Stimulated activated CD8-positive, alpha-beta memory T cell treated with anti-CD3 and anti-CD28 coated beads, Interleukin-12 subunit alpha, Interleukin-12 subunit beta, amount 100 ng/mL, for 24 hours (primary cell): ENCODE results near the gene ATRN.
"Not testable (repeated sequence)": the region's sequence is repeated elsewhere in the genome, so short reads cannot be mapped to it uniquely, and the experiment has no call there.

Experiments used
- DNase-seq: peaks from one replicate; pipeline ENCODE4 v3.0.0-alpha.2; 2020; ENCODE audit errors: extremely low read depth

The ATRN gene

DNA sequence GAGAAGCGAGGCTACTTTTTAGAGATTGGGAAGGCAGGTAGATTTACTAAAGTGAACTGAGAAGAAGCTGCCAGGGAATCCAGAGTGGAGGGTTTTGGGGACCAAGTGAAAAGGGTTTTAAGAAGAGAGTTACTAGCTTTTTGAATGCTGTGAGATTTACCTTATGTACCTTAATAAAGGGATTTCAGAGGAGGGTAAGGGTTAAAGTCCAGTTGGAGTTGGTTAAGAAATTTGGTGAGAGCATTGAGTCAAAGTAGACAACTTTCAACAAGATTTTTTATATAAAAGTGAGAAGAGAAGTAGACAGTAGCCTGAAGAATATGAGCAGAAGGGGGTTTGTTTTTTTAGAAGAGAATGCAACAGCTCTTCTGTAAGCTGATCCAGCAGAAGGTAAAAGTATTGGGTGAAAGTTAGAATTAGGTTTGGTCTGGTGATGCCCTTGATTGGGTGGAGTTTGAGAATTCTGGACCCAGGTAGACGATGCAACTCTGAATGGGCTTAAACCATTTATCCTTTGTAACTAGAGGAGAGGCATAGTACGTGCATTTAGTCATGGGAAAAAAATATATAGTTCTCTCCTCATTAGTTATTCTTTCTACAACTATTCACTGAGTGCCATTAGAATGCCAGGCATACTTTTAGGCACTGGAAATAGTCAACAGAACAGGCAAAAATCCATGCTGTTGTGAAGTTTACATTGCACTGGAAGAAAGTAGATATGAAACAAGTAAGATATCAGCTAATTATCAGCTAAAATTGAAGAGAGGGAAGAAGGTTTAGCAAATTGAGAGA, 44.8 kb downstream of the ATRN start:
- DNase-seq: no peak

DNA sequence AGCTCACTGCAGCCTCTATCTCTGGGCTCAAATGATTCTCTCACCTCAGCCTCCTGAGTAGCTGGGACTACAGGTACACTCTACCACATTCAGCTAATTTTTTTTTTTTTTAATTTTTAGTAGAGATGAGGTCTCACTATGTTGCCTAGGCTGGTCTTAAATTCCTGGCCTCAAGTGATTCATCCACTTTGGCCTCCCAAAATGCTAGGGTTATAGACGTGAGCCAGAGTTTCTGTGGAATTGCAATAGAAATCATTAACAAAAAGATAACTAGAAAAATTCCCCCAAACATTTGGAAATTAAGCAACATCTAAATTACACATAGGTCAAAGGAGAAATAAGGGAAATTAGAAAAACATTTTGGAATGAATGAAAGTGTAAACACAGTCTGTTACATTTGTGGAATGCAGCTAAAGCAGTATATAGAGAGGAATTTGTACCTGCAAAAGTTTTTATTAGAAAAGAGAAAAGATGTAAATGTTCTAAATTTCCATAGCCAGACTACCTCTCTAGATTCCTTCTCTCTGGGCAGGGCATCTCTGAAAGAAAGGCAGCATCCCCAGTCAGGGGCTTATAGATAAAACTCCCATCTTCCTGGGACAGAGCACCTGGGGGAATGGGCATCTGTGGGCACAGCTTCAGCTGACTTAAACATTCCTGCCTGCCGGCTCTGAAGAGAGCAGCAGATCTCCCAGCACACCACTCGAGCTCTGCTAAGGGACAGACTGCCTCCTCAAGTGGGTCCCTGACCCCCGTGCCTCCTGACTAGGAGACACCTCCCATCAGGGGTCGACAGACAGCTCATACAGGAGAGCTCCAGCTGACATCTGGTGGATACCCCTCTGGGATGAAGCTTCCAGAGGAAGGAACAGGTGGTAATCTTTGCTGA, 51.3 kb downstream of the ATRN start:
- DNase-seq: no peak

DNA sequence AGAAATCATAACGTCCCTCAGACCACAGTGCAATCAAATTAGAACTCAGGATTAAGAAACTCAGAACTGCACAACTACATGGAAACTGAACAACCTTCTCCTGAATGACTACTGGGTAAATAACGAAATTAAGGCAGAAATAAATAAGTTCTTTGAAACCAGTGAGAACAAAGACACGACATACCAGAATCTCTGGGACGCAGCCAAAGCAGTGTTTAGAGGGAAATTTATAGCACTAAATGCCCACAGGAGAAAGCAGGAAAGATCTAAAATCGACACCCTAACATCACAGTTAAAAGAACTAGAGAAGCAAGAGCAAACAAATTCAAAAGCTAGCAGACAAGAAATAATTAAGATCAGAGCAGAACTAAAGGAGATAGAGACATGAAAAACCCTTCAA, 53.9 kb downstream of the ATRN start:
- DNase-seq: not testable (repeated sequence)

DNA sequence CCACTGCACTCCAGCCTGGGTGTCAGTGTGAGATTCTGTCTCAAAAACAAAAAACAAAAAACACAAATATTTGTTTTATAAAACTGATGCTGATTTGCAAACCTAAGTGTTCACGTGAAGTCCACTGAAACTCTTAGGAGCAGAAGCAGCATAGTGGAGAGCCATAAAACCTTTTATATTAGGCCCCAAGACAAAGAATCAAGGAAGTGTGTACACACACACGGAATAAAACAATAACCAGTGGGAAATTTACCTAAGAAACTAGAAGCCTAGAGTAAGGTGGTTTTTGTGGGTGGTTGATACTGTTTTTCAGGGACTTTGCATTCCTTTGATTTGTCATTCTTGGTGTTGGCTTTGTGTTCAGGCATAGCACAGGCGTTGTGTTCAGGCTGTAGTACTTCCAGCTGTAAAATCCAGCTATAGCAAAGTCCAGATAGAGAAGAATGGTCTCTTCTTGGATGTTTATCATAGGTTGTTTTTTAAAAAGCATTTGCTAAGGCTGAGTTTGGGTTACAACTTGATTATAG, 61.3 kb downstream of the ATRN start:
- DNase-seq: no peak

DNA sequence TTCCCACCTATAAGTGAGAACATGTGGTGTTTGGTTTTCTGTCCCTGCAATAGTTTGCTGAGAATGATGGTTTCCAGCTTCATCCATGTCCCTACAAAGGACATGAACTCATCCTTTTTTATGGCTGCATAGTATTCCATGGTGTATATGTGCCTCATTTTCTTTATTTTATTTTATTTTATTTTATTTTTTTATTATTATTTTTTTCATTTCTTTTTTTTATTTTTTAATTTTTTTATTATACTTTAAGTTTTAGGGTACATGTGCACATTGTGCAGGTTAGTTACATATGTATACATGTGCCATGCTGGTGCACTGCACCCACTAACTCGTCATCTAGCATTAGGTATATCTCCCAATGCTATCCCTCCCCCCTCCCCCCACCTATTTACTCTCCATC, 66.9 kb downstream of the ATRN start:
- DNase-seq: not testable (repeated sequence)

DNA sequence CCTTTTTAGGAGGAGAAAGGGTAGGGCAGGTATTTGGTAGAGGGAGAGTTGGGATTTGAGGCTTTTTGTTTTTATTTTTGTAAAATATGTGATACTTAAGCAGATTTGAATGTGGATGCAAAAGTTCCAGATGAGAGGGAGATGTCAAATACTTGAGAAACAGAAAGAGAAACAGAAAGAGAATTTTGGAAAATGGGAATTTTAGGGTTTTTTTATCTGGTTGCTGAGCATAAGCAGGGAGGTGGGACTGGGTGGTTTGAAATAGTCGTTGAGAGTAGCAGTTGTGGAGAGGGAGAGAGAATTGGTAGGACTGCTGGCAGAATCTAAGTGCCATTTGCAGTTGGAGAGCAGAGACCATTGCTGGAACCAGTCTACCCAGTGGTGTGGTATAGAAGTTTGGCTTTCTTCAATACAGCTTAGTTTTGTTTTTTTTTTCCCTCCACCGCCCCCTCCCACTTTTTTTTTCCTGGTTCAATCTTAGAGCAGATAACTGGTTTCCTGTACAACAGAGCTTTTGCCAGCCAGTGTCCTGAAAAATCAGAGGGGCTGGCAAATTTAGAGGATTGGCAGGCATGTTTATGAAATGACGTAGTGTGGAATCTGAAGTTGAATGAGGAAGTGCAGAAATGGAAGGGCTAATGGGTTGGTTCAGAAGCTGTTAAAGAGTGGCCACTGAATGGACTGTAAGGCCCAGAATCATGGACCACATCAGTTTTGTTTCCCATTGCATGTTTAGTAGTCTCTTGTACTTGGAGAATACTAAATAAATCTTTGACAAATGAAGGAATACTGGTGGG, 68.7 kb downstream of the ATRN start:
- no peak for DNase-seq

DNA sequence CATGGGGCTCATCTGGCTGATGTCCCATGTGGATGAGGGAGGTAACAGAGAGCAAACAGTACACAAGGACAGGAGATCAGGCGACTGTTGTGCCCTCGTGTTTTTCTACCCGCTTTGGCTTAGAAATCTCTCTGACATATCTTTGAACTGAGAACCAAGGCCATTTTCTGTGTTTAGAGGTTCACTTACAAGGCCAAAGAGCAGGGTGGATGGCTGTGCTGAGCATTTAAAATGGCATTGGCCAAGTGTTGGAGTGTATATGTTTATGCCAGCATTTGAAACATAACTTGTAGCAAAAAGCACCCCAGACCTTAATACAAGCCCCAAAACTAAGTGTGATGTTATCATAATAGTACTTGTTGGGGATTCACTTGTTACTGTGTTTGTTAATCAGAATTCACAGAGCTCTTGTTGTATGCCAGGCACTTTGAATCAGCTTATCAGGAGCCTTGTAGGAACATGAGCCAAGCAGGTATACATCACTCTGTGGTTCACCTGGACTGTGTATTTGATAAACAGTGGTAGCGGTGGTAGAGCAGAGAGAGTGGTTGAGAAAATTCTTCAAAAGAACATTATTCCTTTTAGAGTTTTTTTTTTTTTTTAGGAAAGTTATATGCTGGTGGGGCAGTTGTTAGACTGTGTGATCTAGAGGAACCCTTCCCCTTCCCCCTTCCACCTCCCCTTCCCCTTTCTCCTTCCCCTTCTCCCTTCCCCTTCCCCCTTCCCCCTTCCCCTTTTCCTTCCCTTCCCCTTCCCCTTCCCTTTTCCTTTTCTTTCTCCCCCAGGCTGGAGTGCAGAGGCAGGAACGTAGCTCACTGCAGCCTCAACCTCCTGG, 71.3 kb downstream of the ATRN start:
- no peak for DNase-seq

DNA sequence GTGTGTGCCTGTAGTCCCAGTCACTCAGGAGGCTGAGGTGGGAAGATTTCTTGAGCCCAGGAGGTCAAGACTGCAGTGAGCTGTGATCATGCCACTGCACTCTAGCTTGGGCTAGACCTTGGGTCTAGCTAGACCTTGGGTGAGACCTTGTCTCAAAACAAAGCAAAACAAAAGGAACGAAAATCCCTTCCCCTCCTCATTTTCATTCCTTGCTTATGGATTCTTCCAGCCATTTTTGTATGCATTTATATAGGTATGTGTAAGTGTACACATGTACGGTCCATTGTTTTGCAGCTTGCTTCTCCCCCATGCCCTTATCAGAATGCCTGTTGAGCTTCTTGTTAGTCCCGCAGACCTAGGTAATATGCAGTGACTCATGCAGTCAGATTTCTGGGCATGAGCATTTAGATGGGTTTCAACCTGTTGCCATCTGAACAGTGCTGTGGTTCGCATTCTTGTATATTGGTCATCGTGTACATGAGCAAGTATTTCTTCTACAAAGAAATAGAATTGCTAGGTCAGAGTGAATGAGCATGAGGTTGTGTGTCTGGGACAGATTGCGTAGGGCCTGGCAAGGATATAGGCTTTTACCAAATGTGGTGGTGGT, 73.2 kb downstream of the ATRN start:
- no peak for DNase-seq

DNA sequence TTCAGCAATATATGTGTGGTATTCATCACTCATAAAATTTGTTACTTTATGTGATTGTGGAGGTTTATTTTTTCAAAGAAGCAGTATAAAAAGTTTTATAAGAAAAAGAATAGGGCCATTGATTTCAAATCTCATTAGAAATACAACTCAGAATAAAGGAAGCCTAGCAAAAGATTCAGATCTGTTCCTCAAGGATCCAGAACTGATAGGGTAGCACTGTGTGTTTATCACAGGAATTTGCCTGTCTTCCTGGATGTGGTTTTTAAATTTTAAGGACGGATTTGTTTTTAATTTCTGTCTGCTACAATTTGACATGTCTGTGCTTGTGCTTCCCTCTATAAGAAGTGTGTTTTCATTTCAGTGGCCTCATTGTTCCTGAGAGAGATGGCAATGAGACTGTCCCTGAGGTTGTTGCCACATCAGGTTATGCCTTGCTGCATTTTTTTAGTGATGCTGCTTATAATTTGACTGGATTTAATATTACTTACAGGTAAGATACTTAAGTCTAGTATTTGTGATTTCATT, 74.6 kb downstream of the ATRN start:
- DNase-seq: no peak

DNA sequence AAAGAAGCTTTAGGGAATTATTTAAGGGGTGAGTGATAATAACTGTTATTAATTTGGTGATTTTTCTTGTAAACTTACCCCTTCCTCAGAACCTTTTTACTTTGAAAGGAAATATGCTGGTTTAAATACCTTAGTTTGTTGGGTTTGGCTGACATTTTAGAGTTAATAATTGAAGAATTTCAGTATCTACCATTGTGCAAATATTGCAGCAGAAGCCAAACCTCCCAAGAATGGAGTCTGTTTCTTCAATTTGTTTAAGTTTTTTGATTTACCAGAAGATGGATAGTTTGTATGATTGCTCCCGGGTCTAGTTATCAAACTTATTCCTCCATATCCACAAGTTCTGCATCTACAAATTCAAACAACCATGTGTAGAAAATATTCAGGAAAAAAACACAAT, 77.1 kb downstream of the ATRN start:
- DNase-seq: no peak

DNA sequence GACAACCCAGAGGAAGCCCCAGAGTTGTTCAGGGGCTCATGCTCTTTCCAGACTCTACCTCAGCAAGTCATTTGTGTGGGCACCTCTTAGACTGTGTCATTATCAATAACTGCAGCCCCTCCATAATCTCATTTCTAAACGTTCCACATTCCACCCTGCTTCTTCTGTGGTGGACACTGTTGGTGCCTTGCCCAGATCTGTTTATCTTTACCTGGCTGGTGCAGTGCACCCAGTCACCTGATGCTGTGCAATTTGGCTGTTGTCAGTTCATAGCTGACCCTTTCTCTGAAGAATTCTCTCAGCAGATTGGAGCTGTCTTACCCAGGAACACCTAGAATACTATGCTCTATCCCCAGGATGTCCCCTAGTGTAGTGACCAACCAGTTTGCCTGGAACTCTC, 80.0 kb downstream of the ATRN start:
- DNase-seq: no peak

DNA sequence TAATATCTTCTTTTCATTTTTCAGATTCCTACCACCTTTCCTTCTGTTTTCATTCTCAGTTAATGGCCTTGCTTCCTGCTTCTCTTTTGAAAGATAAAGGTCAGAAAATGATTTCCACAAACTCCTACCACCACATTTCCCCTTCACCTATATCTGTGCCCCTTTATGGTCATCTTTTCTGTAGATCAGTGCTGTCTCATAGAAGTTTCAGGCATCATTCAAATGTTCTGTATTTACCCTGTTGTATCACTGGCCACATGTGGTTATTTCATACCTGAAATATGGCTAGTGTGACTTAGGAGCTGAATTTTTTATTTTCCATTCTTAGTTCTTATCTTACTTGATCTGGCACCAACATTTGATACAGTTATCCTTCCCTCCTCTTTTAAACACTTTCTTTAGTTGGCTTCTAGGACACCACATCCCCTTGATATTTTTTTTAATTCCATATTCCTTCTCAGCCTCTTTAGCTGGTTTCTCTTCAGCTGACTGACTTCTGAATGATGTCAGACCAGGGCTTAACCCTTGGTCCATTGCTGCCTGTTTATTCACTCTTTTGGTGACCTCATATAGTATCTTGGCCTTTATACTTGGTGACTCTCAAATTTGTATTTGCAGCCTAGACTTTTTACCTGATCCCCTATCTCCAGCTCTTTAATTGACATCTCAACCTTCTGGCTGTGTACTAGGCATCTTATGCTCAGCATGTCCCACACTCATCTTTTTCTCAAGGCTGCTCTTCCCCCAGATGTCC, 81.0 kb downstream of the ATRN start:
- DNase-seq: no peak

DNA sequence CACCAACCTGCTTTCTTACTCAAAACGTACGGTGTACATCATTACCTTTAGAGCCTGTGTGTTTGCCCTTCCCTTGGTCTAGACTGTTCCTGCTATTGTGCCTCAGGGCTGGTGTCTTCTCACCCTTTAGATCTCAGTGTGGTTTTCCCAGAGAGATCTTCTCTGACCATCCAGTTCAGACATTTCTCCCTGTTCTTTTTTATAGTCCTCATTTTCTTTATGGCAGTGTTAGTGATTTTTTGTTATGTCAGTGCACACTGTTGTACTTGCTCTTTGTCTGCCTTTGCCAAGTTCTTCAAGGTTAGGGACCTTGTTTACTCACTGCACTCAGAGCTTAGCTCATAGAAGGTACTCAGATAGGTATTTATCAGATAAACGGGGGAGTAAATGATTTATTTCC, 82.8 kb downstream of the ATRN start:
- DNase-seq: no peak

DNA sequence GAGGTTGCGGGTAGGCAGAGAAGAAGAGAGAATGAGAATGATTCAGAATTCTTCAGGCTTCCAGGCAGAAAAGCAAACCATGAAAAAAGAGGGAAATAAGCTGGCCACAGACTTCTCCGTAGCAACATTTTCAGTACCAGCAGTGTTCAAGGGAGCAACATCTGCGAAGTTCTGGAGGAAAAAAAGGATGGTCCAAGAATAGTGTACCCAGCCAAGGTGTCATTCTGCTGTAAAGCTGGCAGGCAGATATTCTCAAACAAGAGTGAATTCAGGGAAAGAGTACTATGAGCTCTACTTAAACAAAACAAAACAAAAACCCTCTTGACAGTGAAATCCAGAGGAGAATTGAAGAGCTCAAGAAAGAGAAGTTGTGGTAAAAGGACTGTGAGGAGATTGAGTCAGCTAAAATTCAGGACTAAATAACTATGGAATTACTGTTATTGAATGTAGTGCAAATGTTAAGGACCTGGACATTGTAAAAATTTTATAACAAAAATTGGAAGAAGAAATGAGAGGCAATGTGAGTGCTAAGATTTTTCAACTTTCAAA, 86.5 kb downstream of the ATRN start:
- DNase-seq: no peak

DNA sequence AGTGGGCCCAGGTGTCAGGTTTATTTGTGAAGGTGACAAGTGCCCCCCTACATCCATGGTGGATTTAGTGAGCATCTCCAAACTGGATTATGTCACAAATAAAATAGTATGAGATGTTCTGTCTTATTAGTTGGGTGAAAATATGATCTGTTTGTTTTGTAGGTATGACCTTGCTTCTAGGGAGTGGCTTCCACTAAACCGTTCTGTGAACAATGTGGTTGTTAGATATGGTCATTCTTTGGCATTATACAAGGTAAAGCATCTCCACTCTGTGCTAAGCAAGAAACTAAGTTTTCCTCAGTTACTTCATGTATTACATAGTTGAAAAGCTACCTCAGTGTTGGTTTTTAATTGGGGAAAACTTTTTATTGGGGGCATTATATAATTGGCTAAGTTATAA, 88.4 kb downstream of the ATRN start:
- no peak for DNase-seq

DNA sequence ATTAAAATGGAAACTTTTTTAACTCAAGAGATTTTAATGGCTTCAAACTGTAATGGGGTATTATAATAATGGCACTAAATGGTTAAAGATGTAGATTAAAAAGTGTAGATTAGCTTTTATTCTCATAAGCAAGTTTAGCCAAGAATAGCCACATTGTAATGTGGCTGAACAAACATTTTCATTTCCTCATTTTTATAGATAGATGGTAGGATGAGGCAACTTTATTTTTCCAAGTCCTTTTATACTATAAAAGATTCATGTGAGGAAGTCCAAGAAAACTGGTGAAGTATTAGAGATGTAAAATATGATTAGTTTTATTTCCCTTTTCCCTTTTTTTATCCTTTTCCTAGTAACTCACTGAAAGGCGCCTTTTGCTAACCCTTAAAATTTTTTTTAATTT, 88.8 kb downstream of the ATRN start:
- DNase-seq: no peak

DNA sequence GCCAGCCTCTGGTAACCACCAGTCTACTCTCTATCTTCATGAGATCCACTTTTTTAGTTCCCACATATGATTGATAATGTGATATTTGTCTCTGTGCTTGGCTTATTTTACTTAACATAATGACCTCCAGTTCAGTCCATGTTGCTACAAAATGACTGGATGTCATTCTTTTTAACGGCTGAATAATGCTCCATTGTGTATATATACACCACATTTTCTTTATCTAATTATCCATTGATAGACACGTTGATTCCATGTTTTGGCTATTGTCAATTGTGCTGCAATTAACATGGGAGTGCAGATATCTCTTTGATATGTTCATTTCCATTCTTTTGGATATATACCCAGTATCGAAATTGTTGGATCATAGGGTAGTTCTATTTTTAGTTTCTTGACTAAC, 89.3 kb downstream of the ATRN start:
- DNase-seq: no peak

DNA sequence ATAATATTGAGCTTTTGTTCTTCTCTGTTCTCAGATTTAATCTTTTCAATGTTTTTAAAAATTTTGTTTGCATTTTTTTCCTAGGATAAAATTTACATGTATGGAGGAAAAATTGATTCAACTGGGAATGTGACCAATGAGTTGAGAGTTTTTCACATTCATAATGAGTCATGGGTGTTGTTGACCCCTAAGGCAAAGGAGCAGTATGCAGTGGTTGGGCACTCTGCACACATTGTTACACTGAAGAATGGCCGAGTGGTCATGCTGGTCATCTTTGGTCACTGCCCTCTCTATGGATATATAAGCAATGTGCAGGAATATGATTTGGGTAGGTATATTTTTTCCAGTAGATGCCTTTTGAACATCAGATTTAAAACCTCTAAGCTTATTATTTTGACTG, 89.8 kb downstream of the ATRN start:
- no peak for DNase-seq

DNA sequence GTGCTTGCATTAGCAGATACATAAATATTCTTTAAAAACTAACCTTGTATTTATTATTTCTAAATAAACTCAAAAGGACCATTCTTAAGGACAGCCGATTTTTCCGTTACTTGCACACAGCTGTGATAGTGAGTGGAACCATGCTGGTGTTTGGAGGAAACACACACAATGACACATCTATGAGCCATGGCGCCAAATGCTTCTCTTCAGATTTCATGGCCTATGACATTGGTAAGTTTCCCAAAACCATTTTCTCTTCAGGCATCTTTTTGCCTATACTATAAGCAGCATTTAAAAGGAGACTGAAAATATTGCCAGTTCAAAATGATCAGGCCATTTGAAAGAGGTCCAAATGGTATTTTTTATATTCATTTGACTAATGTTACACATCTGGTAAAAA, 92.3 kb downstream of the ATRN start:
- DNase-seq: no peak
